Upper lobe of left lung (tissue), 6 donors: ENCODE data around the gene B3GNT9. TPM values are rescaled to one million over a fixed set of nuclear protein-coding genes. Genes with fewer than 3 reads are reported as not detected.

Source experiments
- ATAC-seq, 2 donors: fragments of 200-7000 bp; cut with Tn5 transposase; one replicate each; pipeline ENCODE4 v1.9.1; 2022; ENCODE audit warnings: mild to moderate bottlenecking in 2 of 2, moderate library complexity in 2 of 2; ENCODE audit not compliant: low FRiP score in 2 of 2
- DNase-seq, 2 donors: peaks; one replicate each; pipeline ENCODE4 v3.0.0-alpha.2; 2019 to 2020
- H3K27ac ChIP-seq, 4 donors: fragments of 200-600 bp; sonication (generic); one replicate each; pipeline ENCODE4 v1.5.1; 2016 to 2019
- H3K27me3 ChIP-seq, 4 donors: fragments of 200-600 bp; sonication (generic); one replicate each; pipeline ENCODE4 v1.5.1; 2017 to 2019
- H3K36me3 ChIP-seq, 4 donors: fragments of 200-600 bp; sonication (generic); one replicate each; pipeline ENCODE4 v1.5.1; 2016 to 2019
- H3K4me1 ChIP-seq, 4 donors: fragments of 200-600 bp; sonication (generic); one replicate each; pipeline ENCODE4 v1.5.1; 2018 to 2019
- H3K4me3 ChIP-seq, 4 donors: fragments of 200-600 bp; sonication (generic); one replicate each; pipeline ENCODE4 v1.5.1; 2017 to 2019; ENCODE audit warnings: mild to moderate bottlenecking in 2 of 4, moderate library complexity in 1 of 4
- H3K9me3 ChIP-seq, 4 donors: fragments of 200-600 bp; sonication (generic); one replicate each; pipeline ENCODE4 v1.5.1; 2018 to 2019
- CTCF ChIP-seq, 6 experiments: fragments of 450-650 bp in 4 of 6; fragments of 200-600 bp in 2 of 6; sonication (generic) in 2 of 6; IDR thresholded peaks; one replicate each; pipeline ENCODE4 v1.5.1; 2016 to 2019; ENCODE audit warnings: antibody characterized with exemption in 6 of 6
- EP300 ChIP-seq, 4 donors: sonication (generic); formaldehyde crosslinking; IDR thresholded peaks; one replicate each; pipeline ENCODE4 v1.5.1; 2017; ENCODE audit warnings: antibody characterized with exemption in 4 of 4, control low read depth in 2 of 4
- POLR2A ChIP-seq, 4 donors: fragments of 450-650 bp; IDR thresholded peaks; one replicate each; pipeline ENCODE4 v1.5.1; 2016 to 2017; ENCODE audit warnings: antibody characterized with exemption in 4 of 4, mild to moderate bottlenecking in 2 of 4
- POLR2AphosphoS5 ChIP-seq, 2 donors: sonication (generic); formaldehyde crosslinking; IDR thresholded peaks; one replicate each; pipeline ENCODE4 v1.5.1; 2017; ENCODE audit warnings: antibody characterized with exemption in 2 of 2
- WGBS, 2 donors: methylation state at CpG; one replicate each; pipeline ENCODE4 v1.1.5; 2017 to 2018; 5-methylcytosine and 5-hydroxymethylcytosine counted together
- total RNA-seq, 6 donors: library from RNA; depleted of rRNA in 4 of 6; stranded (reverse); fragments of >200 nt in 4 of 6; gene quantifications; one replicate each; pipeline versions ENCODE4 v1.1.0 to v1.2.1, GENCODE V29; 2016 to 2021
- donor health status: DM: no; HTN: no; CAD: no; lungs with moderate emphysema.
- donor health status: DM: no; HTN: yes; CAD: no; lungs with severe emphysema.

The B3GNT9 gene
- total RNA-seq, 6 donors from 2014 or later, result 6.3 to 20.8 (median 17.7) TPM

DNA sequence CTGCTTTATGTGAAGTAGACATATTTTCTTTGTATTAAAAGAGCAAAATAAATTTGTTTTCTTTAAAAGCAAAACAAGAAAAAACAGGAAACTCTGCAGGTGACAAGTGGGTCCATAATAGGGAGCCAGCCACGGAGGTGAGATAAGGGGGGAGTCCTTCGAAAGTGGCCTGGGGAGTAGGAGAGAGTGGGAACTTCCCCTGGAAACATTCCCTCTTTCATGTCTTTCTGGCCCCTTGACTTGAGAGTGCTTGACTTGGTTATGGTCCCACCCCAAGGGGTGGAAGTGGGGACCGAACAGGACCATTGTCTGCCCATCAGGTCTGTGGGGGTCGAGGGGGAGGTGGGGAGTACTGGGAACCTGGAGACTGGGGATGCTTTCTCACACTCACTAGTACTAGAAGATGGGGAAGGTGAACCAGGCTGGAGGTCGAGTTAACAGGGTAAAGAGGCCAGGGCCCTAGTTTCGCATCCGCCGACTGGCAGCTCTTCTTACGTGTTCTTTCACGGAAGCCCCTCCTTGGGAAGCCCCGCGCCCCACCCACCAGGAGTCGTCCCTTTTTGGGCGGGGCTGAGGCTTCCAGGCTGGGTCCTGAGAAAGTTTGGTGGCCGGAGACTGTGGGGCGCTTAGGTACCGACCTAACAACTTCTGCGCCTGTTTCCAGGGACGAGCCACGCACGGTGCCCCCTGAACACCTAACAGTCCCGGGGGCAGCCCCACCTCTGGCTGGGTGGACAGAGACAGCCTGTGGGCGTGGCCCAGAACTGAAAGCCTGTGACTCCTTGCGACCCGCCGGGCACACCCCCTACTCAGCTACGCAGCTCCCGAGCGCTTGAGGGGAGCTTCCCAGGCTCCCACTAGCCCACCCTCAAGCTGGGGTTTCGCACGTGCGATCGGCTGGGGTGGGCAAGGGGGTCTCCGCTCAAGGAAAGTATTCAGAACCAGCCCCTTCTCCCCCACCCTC, 8.1 kb upstream of the B3GNT9 start:
- 8 to 14% methylated on average over 8 to 27 of the region's 34 CpGs for WGBS, 2 donors
- no peaks in the 10 kb centered on the region for H3K36me3 ChIP-seq
- no peaks in the 10 kb centered on the region for H3K9me3 ChIP-seq
- TF ChIP-seq POLR2AphosphoS5 (IDR thresholded peaks at IDR 0.05), result no peak
- TF ChIP-seq POLR2A (IDR thresholded peaks at IDR 0.05), result peak in 1 of 4 donors; percentile 9
- peak in 1 of 2 donors; percentile 30 for ATAC-seq
- DNase-seq, result peak; percentile 75 to 81
- peaks cover 53 to 76% (median 59%) of the 10 kb centered on the region in 4 donors for H3K4me1 ChIP-seq
- H3K27me3 ChIP-seq, result peaks cover 0 to 10% (median under 1%) of the 10 kb centered on the region in 4 donors
- peak overlapping the region; percentile 79 to 99 (median 86) for H3K4me3 ChIP-seq
- H3K27ac ChIP-seq, result peak overlapping the region; percentile 84 to 94 (median 89)

GRCh38 chr16:67157892-67158635, 7.3 kb upstream of the B3GNT9 start:
- Histone ChIP-seq H3K27ac (peak overlapping the region in 2 of 4 donors; percentile 86 to 92), H3K4me3 (peak overlapping the region in 1 of 4 donors; percentile 79), H3K27me3 (peaks cover 0 to 5% (median 0%) of the 10 kb centered on the region in 4 donors), H3K36me3 (no peaks in the 10 kb centered on the region), H3K9me3 (no peaks in the 10 kb centered on the region), H3K4me1 (peaks cover 44 to 67% (median 50%) of the 10 kb centered on the region in 4 donors)
- DNase-seq (no peak), ATAC-seq (no peak)
- TF ChIP-seq POLR2A (IDR thresholded peaks at IDR 0.05), result no peak
- no peak for TF ChIP-seq CTCF (IDR thresholded peaks at IDR 0.05)
- TF ChIP-seq POLR2AphosphoS5 (IDR thresholded peaks at IDR 0.05), result no peak
- no peak for TF ChIP-seq EP300 (IDR thresholded peaks at IDR 0.05)
- 73 to 81% methylated on average over 7 of the region's 7 CpGs for WGBS, 2 donors

DNA sequence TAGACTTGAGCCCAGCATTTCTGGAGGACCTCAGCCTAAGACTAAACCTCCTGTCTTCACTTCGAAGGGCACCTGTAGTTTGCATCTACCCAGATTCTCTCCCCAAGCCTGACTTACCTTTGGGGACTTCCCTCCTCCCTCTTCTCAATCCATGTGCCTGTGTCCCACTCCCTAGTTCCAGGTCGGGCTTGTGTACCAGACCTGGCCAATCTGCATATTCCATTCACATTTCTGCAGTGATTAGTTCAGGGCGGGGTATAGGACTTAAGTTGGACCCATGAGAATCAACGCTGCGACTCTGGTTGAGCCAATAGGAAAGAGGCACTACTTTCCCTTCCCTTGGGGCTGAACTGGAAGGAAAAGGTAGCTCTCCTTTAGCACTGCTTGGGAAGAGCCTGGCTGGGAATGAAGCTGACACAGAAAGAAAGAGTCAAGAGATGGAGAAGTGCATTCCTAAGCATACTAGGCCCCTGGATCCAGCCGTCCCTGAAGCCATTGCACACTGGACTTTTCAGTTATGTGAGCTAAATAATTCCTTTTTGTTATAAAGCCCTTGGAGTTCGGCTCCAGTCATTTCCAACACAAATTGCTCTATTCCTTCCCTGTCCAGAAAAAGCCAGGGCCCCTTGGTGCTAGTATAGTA, 6.4 kb upstream of the B3GNT9 start:
- no peak overlapping the region for H3K4me3 ChIP-seq
- no peaks in the 10 kb centered on the region for H3K27me3 ChIP-seq
- H3K9me3 ChIP-seq, result no peaks in the 10 kb centered on the region
- TF ChIP-seq POLR2AphosphoS5 (IDR thresholded peaks at IDR 0.05) (no peak), POLR2A (IDR thresholded peaks at IDR 0.05) (no peak), CTCF (IDR thresholded peaks at IDR 0.05) (no peak), EP300 (IDR thresholded peaks at IDR 0.05) (no peak)
- ATAC-seq (no peak), DNase-seq (no peak)
- 82 to 83% methylated on average over 6 to 7 of the region's 7 CpGs for WGBS, 2 donors
- no peaks in the 10 kb centered on the region for H3K36me3 ChIP-seq
- H3K4me1 ChIP-seq, result peaks cover 36 to 59% (median 43%) of the 10 kb centered on the region in 4 donors
- no peak overlapping the region for H3K27ac ChIP-seq

- 68 to 79% methylated on average over 15 of the region's 15 CpGs for WGBS, 2 donors
- Histone ChIP-seq H3K4me3 (no peak overlapping the region), H3K27ac (no peak overlapping the region), H3K4me1 (peaks cover 28 to 53% (median 37%) of the 10 kb centered on the region in 4 donors), H3K36me3 (no peaks in the 10 kb centered on the region), H3K9me3 (no peaks in the 10 kb centered on the region), H3K27me3 (no peaks in the 10 kb centered on the region)
- TF ChIP-seq CTCF (IDR thresholded peaks at IDR 0.05) (no peak), POLR2AphosphoS5 (IDR thresholded peaks at IDR 0.05) (no peak), POLR2A (IDR thresholded peaks at IDR 0.05) (no peak), EP300 (IDR thresholded peaks at IDR 0.05) (no peak)
- no peak for ATAC-seq
- DNase-seq, result no peak
Measured at GRCh38 chr16:67156143-67156844, 5.5 kb upstream of the B3GNT9 start.
